ENCODE data around the gene GAB2.
A peak's percentile ranks its signal among the peaks of the same experiment; 100 is the strongest.
"Not testable (repeated sequence)": the region's sequence is repeated elsewhere in the genome, so short reads cannot be mapped to it uniquely, and the experiment has no call there.

GAB2 gene

GRCh38 chr11:78311702-78312371 is 105.8 kb downstream of the GAB2 start:
- DNase-seq (ENCODE audit: low spot score): no peak

- no peak for DNase-seq (ENCODE audit: low spot score)
Observed at GRCh38 chr11:78310500-78310909, 107.1 kb downstream of the GAB2 start.

- no peak for DNase-seq (ENCODE audit: low spot score)
Observed at GRCh38 chr11:78304201-78304600, 113.4 kb downstream of the GAB2 start.

GRCh38 chr11:78300108-78300839 is 117.3 kb downstream of the GAB2 start:
- no peak for DNase-seq (ENCODE audit: low spot score)

GRCh38 chr11:78299000-78299710 is 118.5 kb downstream of the GAB2 start:
- no peak for DNase-seq (ENCODE audit: low spot score)

GRCh38 chr11:78298291-78298771 is 119.3 kb downstream of the GAB2 start:
- DNase-seq (ENCODE audit: low spot score): no peak

- DNase-seq (ENCODE audit: low spot score): no peak
Observed at GRCh38 chr11:78295991-78296930, 121.4 kb downstream of the GAB2 start.

GRCh38 chr11:78295347-78295746 is 122.3 kb downstream of the GAB2 start:
- DNase-seq (ENCODE audit: low spot score): no peak

- DNase-seq (ENCODE audit: low spot score): not testable (repeated sequence)
Observed at GRCh38 chr11:78294100-78294499, 123.5 kb downstream of the GAB2 start.

GRCh38 chr11:78293536-78293935 is 124.1 kb downstream of the GAB2 start:
- DNase-seq (ENCODE audit: low spot score): no peak

- DNase-seq (ENCODE audit: low spot score): peak; percentile 60
Observed at GRCh38 chr11:78292109-78292803, 125.4 kb downstream of the GAB2 start.

- peak; percentile 26 for DNase-seq (ENCODE audit: low spot score)
Observed at GRCh38 chr11:78291503-78292108, 126.0 kb downstream of the GAB2 start.

- DNase-seq (ENCODE audit: low spot score): peak; percentile 10
Observed at GRCh38 chr11:78290293-78291176, 127.1 kb downstream of the GAB2 start.

- no peak for DNase-seq (ENCODE audit: low spot score)
Observed at GRCh38 chr11:78289552-78290292, 127.9 kb downstream of the GAB2 start.

- DNase-seq (ENCODE audit: low spot score): no peak
Observed at GRCh38 chr11:78284260-78284659, 133.4 kb downstream of the GAB2 start.

GRCh38 chr11:78282821-78283220 is 134.8 kb downstream of the GAB2 start:
- DNase-seq (ENCODE audit: low spot score): no peak

GRCh38 chr11:78281511-78281910 is 136.1 kb downstream of the GAB2 start:
- no peak for DNase-seq (ENCODE audit: low spot score)

- no peak for DNase-seq (ENCODE audit: low spot score)
Observed at GRCh38 chr11:78277314-78277994, 140.2 kb downstream of the GAB2 start.
